Prostate gland (tissue), 2 donors: Measurements from ENCODE around the gene CEP85L.

ENCODE experiments used
- CTCF ChIP-seq, 4 experiments: fragments of 200-600 bp in 2 of 4; fragments of 450-650 bp in 2 of 4; sonication (generic) in 2 of 4; IDR thresholded peaks; 1 replicate in 3 of 4; 2 replicates in 1 of 4; pipeline ENCODE4 v1.5.1; 2016 to 2019; ENCODE audit warnings: antibody characterized with exemption in 4 of 4, mild to moderate bottlenecking in 2 of 4, moderate library complexity in 2 of 4
- POLR2A ChIP-seq: fragments of 450-650 bp; IDR thresholded peaks from one replicate; pipeline ENCODE4 v1.6.1; 2016; ENCODE audit warnings: antibody characterized with exemption, mild to moderate bottlenecking
- POLR2AphosphoS5 ChIP-seq: sonication (generic); formaldehyde crosslinking; IDR thresholded peaks from one replicate; pipeline ENCODE4 v1.6.1; 2017; ENCODE audit warnings: antibody characterized with exemption

GRCh38 chr6:118620202-118620601 lies 31.2 kb downstream of the CEP85L start:
- TF ChIP-seq CTCF (IDR thresholded peaks at IDR 0.05) (no peak), POLR2AphosphoS5 (no peak), POLR2A (no peak)
